Activated naive CD4-positive, alpha-beta T cell treated with anti-CD3 and anti-CD28 coated beads for 36 hours (primary cell): ENCODE data around the gene KDM6A. TPM values are rescaled to one million over a fixed set of nuclear protein-coding genes. Genes with fewer than 3 reads are reported as not detected.

ENCODE experiments used
- CTCF ChIA-PET: fragments of 350-600 bp; sonication (Branson Sonifier 250); formaldehyde crosslinking; loops from one replicate; lab custom pipeline; 2021; ENCODE audit warnings: antibody characterized with exemption; lab: Charles Lee
- DNase-seq: peaks from one replicate; pipeline ENCODE4 v3.0.0-alpha.2; 2020
- H3K27ac Mint-ChIP-seq: one replicate; pipeline ENCODE4 v1.8.0; 2021; ENCODE audit warnings: mild to moderate bottlenecking, mixed read lengths
- H3K27me3 Mint-ChIP-seq: one replicate; pipeline ENCODE4 v1.8.0; 2021; ENCODE audit warnings: low read depth, mixed read lengths
- H3K36me3 Mint-ChIP-seq: one replicate; pipeline ENCODE4 v1.8.0; 2021; ENCODE audit warnings: low read depth, mixed read lengths
- H3K4me1 Mint-ChIP-seq: one replicate; pipeline ENCODE4 v1.8.0; 2021; ENCODE audit warnings: low read depth, mixed read lengths
- H3K4me3 Mint-ChIP-seq: one replicate; pipeline ENCODE4 v1.8.0; 2021; ENCODE audit warnings: mild to moderate bottlenecking, moderate library complexity, mixed read lengths
- H3K9me3 Mint-ChIP-seq: one replicate; pipeline ENCODE4 v1.8.0; 2021; ENCODE audit warnings: mixed read lengths
- intact Hi-C: fragments of 100-400 bp; cut with micrococcal nuclease; formaldehyde crosslinking; loops from one replicate; pipeline ENCODE4 v1.15.1; 2023
- total RNA-seq, 2 experiments: library from RNA; stranded (reverse); gene quantifications; one replicate each; pipeline ENCODE4 v1.2.3, GENCODE V29; 2021

The KDM6A gene
- total RNA-seq, 2 experiments from 2014 or later, result 21.5 to 22.5 TPM

GRCh38 chrX:44891642-44892041, 18.7 kb downstream of the KDM6A start:
- CTCF ChIA-PET, result no interaction called here
- Mint-ChIP-seq H3K4me1 (peaks cover 28% of the 10 kb centered on the region), H3K9me3 (peaks cover 3% of the 10 kb centered on the region), H3K27me3 (no peaks in the 10 kb centered on the region), H3K4me3 (no peak overlapping the region), H3K27ac (no peak overlapping the region), H3K36me3 (peaks cover 4% of the 10 kb centered on the region)
- intact Hi-C loops, result no loop called here
- DNase-seq, result no peak

- Mint-ChIP-seq H3K4me1 (peaks cover 35% of the 10 kb centered on the region), H3K27ac (no peak overlapping the region), H3K36me3 (peaks cover 10% of the 10 kb centered on the region), H3K4me3 (no peak overlapping the region), H3K27me3 (no peaks in the 10 kb centered on the region), H3K9me3 (peaks cover 6% of the 10 kb centered on the region)
- CTCF ChIA-PET, result no interaction called here
- no peak for DNase-seq
- intact Hi-C loops, result no loop called here
These were observed 23.8 kb downstream of the KDM6A start for GRCh38 chrX:44896876-44897186.

- H3K9me3 Mint-ChIP-seq, result peaks cover 8% of the 10 kb centered on the region
- H3K27ac Mint-ChIP-seq, result no peak overlapping the region
- peaks cover 37% of the 10 kb centered on the region for H3K4me1 Mint-ChIP-seq
- H3K27me3 Mint-ChIP-seq, result no peaks in the 10 kb centered on the region
- DNase-seq, result no peak
- intact Hi-C loops, result no loop called here
- H3K36me3 Mint-ChIP-seq, result peaks cover 10% of the 10 kb centered on the region
- no peak overlapping the region for H3K4me3 Mint-ChIP-seq
- CTCF ChIA-PET, result no interaction called here
These were observed 24.6 kb downstream of the KDM6A start for GRCh38 chrX:44897539-44897938.

- CTCF ChIA-PET, result interaction anchor here (0.7 kb wide), 1 partner anchor 275 kb away, joined by 3 read pairs; no protein-coding TSS in a partner anchor
- Mint-ChIP-seq H3K4me3 (no peak overlapping the region), H3K36me3 (peaks cover 10% of the 10 kb centered on the region), H3K27me3 (no peaks in the 10 kb centered on the region), H3K27ac (peak overlapping the region; percentile 61), H3K9me3 (peaks cover 8% of the 10 kb centered on the region), H3K4me1 (peaks cover 45% of the 10 kb centered on the region)
- intact Hi-C loops, result no loop called here
- DNase-seq, result peak; percentile 22
These were observed 25.6 kb downstream of the KDM6A start for GRCh38 chrX:44898411-44899221.

- peaks cover 10% of the 10 kb centered on the region for H3K36me3 Mint-ChIP-seq
- no peak for DNase-seq
- H3K27ac Mint-ChIP-seq, result no peak overlapping the region
- CTCF ChIA-PET, result no interaction called here
- H3K4me3 Mint-ChIP-seq, result no peak overlapping the region
- peaks cover 58% of the 10 kb centered on the region for H3K4me1 Mint-ChIP-seq
- H3K9me3 Mint-ChIP-seq, result peaks cover 8% of the 10 kb centered on the region
- intact Hi-C loops, result no loop called here
- no peaks in the 10 kb centered on the region for H3K27me3 Mint-ChIP-seq
These were observed 27.0 kb downstream of the KDM6A start for GRCh38 chrX:44899946-44900345.

GRCh38 chrX:44903107-44903506, 30.1 kb downstream of the KDM6A start:
- intact Hi-C loops, result loop anchor here (1.0 kb wide), 1 partner anchor 29 kb away; no protein-coding TSS in a partner anchor
- no peak overlapping the region for H3K27ac Mint-ChIP-seq
- DNase-seq, result peak; percentile 35
- no peaks in the 10 kb centered on the region for H3K27me3 Mint-ChIP-seq
- peaks cover 2% of the 10 kb centered on the region for H3K36me3 Mint-ChIP-seq
- H3K4me1 Mint-ChIP-seq, result peaks cover 64% of the 10 kb centered on the region
- H3K9me3 Mint-ChIP-seq, result peaks cover 1% of the 10 kb centered on the region
- CTCF ChIA-PET, result no interaction called here
- no peak overlapping the region for H3K4me3 Mint-ChIP-seq

- Mint-ChIP-seq H3K27me3 (no peaks in the 10 kb centered on the region), H3K4me3 (no peak overlapping the region), H3K9me3 (peaks cover 2% of the 10 kb centered on the region), H3K4me1 (peaks cover 63% of the 10 kb centered on the region), H3K36me3 (peaks cover 2% of the 10 kb centered on the region), H3K27ac (peak overlapping the region; percentile 41)
- intact Hi-C loops, result loop anchor here (1.0 kb wide), 1 partner anchor 30 kb away; no protein-coding TSS in a partner anchor
- DNase-seq, result no peak
- CTCF ChIA-PET, result no interaction called here
These were observed 31.0 kb downstream of the KDM6A start for GRCh38 chrX:44903830-44904530.

- Mint-ChIP-seq H3K4me3 (no peak overlapping the region), H3K4me1 (peaks cover 56% of the 10 kb centered on the region), H3K36me3 (peaks cover 2% of the 10 kb centered on the region), H3K27me3 (no peaks in the 10 kb centered on the region), H3K27ac (no peak overlapping the region), H3K9me3 (peaks cover 2% of the 10 kb centered on the region)
- CTCF ChIA-PET, result no interaction called here
- intact Hi-C loops, result no loop called here
- DNase-seq, result no peak
These were observed 31.6 kb downstream of the KDM6A start for GRCh38 chrX:44904542-44905115.

- intact Hi-C loops, result no loop called here
- peaks cover 50% of the 10 kb centered on the region for H3K4me1 Mint-ChIP-seq
- no peak overlapping the region for H3K4me3 Mint-ChIP-seq
- H3K36me3 Mint-ChIP-seq, result no peaks in the 10 kb centered on the region
- no peak for DNase-seq
- H3K27ac Mint-ChIP-seq, result no peak overlapping the region
- H3K9me3 Mint-ChIP-seq, result peaks cover 2% of the 10 kb centered on the region
- CTCF ChIA-PET, result no interaction called here
- no peaks in the 10 kb centered on the region for H3K27me3 Mint-ChIP-seq
These were observed 33.1 kb downstream of the KDM6A start for GRCh38 chrX:44906041-44906440.

GRCh38 chrX:44906542-44906941, 33.6 kb downstream of the KDM6A start:
- DNase-seq, result no peak
- intact Hi-C loops, result no loop called here
- H3K27ac Mint-ChIP-seq, result no peak overlapping the region
- H3K9me3 Mint-ChIP-seq, result peaks cover 2% of the 10 kb centered on the region
- H3K4me3 Mint-ChIP-seq, result no peak overlapping the region
- no peaks in the 10 kb centered on the region for H3K36me3 Mint-ChIP-seq
- H3K4me1 Mint-ChIP-seq, result peaks cover 50% of the 10 kb centered on the region
- CTCF ChIA-PET, result interaction anchor here (0.6 kb wide), 1 partner anchor 20 kb away, joined by 4 read pairs; no protein-coding TSS in a partner anchor
- no peaks in the 10 kb centered on the region for H3K27me3 Mint-ChIP-seq

GRCh38 chrX:44908153-44908552, 35.2 kb downstream of the KDM6A start:
- Mint-ChIP-seq H3K27ac (peak overlapping the region; percentile 47), H3K36me3 (no peaks in the 10 kb centered on the region), H3K4me3 (no peak overlapping the region), H3K27me3 (no peaks in the 10 kb centered on the region), H3K9me3 (peaks cover 1% of the 10 kb centered on the region), H3K4me1 (peaks cover 48% of the 10 kb centered on the region)
- CTCF ChIA-PET, result no interaction called here
- intact Hi-C loops, result no loop called here
- no peak for DNase-seq

GRCh38 chrX:44908827-44909226, 35.8 kb downstream of the KDM6A start:
- H3K4me3 Mint-ChIP-seq, result no peak overlapping the region
- no peaks in the 10 kb centered on the region for H3K27me3 Mint-ChIP-seq
- peaks cover 1% of the 10 kb centered on the region for H3K9me3 Mint-ChIP-seq
- no peaks in the 10 kb centered on the region for H3K36me3 Mint-ChIP-seq
- H3K4me1 Mint-ChIP-seq, result peaks cover 44% of the 10 kb centered on the region
- intact Hi-C loops, result no loop called here
- H3K27ac Mint-ChIP-seq, result no peak overlapping the region
- no peak for DNase-seq
- CTCF ChIA-PET, result no interaction called here
